Smooth muscle cell of the brain vasculature (primary cell): ENCODE results near the gene ADAMTS1.
A peak's percentile ranks its signal among the peaks of the same experiment; 100 is the strongest.

Experiments
- DNase-seq: peaks from one replicate; pipeline ENCODE4 v3.0.0-alpha.2; 2012; ENCODE audit warnings: low read depth, low spot score

The ADAMTS1 gene

DNA sequence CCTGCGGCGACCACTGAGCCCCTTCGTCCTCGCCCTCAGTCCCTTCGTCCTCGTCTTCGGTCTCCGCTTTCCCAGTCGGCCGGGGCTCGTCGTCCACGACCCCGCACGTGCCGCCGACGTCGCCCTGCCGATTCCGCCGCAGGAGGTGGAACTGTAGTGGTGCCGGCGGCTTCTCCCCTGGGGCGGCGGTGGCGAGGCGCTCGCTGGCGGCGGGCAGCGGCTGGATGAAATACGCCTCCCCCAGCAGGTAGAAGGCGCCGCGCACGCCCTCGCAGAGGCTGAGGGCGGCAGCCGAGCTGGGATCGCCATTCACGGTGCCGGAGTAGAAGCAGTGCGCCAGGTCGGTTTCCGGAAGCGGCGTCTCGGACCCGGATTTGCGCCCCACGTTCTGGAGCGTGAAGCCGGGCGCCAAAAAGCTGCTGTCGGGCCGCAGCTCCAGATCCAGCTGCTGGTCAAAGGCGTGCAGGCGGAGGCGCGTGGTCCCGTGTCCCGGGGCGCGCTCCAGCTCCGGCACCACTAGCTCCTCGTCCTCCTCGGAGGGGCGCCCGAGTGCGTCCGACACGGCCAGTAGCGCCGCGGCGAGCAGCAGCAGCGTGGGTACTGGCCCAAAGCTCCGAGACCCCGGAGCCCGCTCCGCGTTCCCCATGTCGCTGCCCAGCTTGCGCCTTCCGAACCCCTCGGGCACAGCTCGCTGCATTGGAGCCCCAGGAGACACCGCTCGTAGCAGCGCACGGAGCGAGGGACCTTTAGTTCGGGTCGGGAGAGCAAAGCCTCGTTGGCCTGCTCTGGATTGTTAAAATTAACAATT lies 747 bp downstream of the ADAMTS1 start:
- DNase-seq, result no peak

- DNase-seq, result no peak
Observed at GRCh38 chr21:26843933-26844257, 1.3 kb downstream of the ADAMTS1 start.

- DNase-seq, result peak; percentile 92
Observed at GRCh38 chr21:26842974-26843932, 2.0 kb downstream of the ADAMTS1 start.

DNA sequence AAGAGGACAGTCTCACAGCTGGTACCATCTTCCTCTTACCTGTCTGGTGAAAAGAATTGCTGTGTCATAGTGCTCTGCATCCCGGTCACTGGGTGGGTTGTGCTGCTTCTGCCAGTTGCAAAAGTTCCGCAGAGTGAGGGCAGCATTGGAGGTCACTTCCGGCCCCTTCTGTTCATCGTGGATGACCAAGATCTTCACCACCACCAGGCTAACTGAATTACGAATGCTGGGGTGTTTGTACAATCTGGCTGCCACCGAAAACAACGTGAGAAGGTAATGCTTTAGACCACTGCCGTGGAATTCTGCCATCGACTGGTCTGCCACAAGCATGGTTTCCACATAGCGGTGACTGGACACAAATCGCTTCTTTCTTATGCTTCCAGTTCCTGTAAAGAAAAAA lies 2.9 kb downstream of the ADAMTS1 start:
- no peak for DNase-seq

DNA sequence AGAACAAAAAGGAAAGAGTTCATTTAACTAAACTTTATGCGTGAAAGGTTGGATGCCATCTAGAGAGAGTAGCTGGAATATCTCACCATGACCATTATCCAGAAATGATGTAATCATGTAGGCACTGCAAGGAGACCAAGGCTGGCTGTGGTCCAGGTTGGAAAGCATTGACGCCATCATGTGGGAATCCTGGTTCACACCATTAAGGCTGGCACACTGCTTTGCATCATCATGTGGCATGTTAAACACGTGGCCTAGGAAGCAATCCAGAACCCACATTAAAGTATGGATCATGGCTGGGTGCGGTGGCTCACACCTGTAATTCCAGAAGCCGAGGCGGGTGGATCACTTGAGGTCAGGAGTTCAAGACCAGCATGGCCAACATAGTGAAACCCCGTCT lies 4.3 kb downstream of the ADAMTS1 start:
- no peak for DNase-seq

- no peak for DNase-seq
Observed at GRCh38 chr21:26840201-26840600, 5.0 kb downstream of the ADAMTS1 start.

DNA sequence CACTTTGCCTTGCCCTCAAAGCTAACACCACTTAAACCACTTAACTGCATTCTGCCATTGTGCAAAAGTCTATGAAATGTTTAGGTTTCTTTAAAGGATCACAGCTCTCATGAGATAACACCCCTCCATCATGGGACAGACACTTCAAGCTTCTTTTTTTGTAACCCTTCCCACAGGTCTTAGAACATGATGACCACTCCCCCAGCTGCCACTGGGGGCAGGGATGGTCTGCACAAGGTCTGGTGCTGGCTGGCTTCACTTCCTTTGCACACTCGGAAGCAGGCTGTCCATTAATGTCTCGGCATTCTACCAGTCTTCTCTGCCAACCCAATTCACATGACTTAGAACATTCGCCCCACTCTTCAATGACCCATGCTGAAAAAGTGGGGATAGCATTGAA lies 7.7 kb downstream of the ADAMTS1 start:
- no peak for DNase-seq

GRCh38 chr21:26836528-26836927 lies 8.7 kb downstream of the ADAMTS1 start:
- DNase-seq, result no peak

- DNase-seq, result no peak
Observed at GRCh38 chr21:26835714-26836265, 9.4 kb downstream of the ADAMTS1 start.

DNA sequence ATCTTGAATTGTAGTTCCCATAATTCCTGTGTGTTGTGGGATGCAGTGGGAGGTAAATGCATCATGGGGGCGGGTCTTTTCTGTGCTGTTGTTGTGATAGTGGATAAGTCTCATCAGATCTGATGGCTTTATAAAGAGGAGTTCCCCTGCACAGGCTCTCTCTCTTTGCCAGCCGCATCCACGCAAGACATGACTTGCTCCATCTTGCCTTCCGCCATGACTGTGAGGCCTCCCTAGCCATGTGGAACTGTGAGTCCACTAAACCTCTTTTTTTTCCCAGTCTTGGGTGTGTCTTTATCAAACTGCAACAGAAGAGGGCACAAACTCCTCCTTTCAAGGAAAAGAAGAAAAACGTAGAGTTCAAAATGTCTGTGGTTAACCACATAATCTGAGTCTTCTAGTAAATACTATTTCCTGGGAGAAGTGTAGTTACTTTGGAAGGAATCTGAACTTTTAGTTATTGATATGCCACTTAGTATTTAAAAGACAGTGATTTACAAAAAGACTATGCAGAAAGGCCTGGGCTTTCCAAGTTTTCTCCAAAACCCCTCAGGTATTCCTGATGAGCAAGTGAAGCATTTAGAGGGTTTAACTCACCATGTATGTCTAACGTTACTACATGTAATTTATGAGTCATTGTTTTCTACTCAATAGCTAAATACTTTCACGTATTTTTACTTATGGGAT lies 10.0 kb downstream of the ADAMTS1 start:
- DNase-seq, result no peak

DNA sequence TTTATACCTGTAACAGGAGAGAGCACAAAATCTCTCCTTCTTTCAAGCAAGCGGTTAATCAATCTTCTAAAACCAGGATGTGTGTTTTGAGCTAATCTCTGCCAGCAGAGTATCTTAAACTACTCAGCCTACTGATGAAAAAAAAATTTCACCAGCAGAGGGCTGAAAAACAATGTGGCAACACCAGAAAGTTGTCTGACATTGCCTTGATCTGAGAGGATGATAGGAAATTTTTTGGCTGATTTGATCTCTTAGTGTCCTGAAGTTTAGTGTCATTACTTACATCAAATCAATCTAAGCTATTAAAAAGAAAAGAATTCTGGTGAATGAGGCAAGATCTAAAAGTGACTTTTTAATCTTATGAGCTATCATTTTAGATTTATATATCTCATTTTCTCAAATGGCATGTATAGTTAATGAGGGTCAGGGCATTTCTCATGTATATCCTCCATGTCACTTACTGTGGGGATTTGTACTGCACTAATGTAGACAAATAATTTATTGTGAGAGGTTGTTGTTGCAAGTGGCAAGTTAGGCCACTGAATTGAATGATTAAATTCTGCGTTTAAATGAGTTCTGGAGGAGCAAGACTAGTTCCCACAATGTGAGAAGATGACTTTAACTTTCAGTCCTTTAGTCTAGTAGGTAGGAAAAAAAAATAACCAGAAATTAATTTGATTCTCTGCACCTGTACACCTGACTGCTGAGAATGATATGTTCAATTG lies 10.9 kb downstream of the ADAMTS1 start:
- DNase-seq, result no peak

DNA sequence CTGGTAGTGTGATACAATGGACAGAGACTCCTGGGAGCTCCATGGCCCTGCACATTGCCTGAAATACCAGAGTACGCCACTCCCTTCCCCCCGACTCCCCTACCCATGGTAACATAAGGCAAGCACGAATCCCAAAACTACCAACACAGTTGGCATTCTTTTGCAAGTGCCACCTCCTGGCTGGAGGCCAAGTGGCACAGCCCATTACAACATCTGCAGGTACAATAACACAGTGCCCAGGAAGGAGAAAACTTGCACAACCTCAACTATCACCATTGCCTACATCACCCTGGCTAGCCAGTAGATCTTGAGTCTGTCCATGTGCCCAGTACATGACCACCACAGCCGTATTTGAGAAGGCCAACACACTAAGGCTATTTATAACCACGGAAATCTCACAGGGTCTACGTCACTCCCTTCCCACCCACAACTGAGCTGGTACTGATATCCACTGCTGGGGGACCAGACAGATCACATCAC lies 11.7 kb downstream of the ADAMTS1 start:
- DNase-seq, result no peak

GRCh38 chr21:26833011-26833410 lies 12.2 kb downstream of the ADAMTS1 start:
- DNase-seq, result no peak

DNA sequence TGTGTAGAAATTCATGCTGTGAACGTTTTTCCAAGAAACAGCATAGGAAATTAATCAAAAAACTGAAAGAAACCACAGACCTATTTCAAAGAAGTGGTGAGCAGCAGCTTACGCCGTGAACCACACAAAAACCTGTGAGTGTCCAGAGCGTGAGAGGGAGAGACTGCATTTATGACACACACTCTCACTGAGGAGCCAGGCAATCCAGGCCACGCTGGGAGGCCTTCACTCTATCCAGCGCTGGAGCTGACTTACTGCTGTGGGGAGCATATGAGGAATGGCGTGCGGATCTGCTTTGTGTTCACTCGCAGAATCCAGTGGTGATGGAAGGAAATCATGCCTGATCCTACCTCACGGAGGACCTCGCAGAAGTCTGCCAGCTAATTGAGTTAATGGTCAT lies 12.7 kb downstream of the ADAMTS1 start:
- DNase-seq, result no peak

GRCh38 chr21:26826801-26827200 lies 18.4 kb downstream of the ADAMTS1 start:
- DNase-seq, result no peak

DNA sequence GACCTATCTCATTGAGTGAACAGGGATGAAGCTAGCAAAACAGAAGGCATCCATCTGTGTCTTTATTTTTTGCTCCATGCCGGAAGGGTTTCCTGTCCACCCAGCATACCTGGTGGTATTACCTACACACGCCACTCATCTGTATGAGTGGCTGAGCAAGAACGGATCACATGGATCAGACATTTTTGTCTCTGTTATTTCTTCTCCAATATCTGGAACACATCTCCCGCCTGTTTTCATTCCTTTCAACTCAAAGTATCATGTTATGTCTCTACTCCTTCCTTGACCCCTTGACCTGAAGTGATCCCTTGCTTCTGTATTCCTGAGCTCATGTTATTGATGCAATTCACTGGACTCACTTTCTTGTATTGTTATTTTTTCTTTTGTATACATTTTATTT lies 24.7 kb downstream of the ADAMTS1 start:
- no peak for DNase-seq

GRCh38 chr21:26819740-26820324 lies 25.4 kb downstream of the ADAMTS1 start:
- DNase-seq, result no peak

DNA sequence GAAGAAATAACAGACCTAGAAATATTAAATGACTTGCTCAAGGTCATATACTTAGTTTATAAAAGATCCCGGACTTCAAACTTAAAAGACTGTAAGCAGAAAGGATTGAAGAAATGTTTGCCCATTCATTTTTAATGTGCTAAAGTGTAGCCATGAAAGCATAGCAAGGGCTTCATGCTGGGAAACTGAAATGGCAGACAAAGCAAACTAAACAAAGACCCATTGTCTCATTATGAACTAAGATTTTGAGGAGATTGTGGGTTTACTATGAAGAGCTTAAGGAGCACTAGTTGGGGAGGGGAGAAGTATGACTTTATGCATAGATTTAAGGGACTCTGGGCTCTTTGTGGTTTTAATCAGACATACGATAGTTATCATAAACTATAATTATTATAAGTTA lies 26.3 kb downstream of the ADAMTS1 start:
- no peak for DNase-seq

GRCh38 chr21:26815197-26815596 lies 30.0 kb downstream of the ADAMTS1 start:
- no peak for DNase-seq

GRCh38 chr21:26814386-26814785 lies 30.8 kb downstream of the ADAMTS1 start:
- DNase-seq, result no peak
